ENCODE results near the gene IMMP2L. TPM values are rescaled to one million over a fixed set of nuclear protein-coding genes. Genes with fewer than 3 reads are reported as not detected.
"Not testable (repeated sequence)": the region's sequence is repeated elsewhere in the genome, so short reads cannot be mapped to it uniquely, and the experiment has no call there.

IMMP2L gene
- polyA plus RNA-seq, 1 donor from 2014 or later: 23.2 TPM

GRCh38 chr7:110936665-110937064, 625.6 kb downstream of the IMMP2L start:
- H3K4me1 Mint-ChIP-seq, H3K36me3 Mint-ChIP-seq, H3K4me3 Mint-ChIP-seq, H3K27ac Mint-ChIP-seq, H3K27me3 Mint-ChIP-seq: not testable (repeated sequence)
- H3K9me3 Mint-ChIP-seq: peaks cover 4 to 11% (median 4%) of the 10 kb centered on the region in 3 donors

GRCh38 chr7:110929480-110930249, 632.6 kb downstream of the IMMP2L start:
- no peak overlapping the region for H3K4me3 Mint-ChIP-seq
- peaks cover 1% of the 10 kb centered on the region for H3K36me3 Mint-ChIP-seq
- H3K9me3 Mint-ChIP-seq: peaks cover 1 to 4% (median 2%) of the 10 kb centered on the region in 3 donors
- no peaks in the 10 kb centered on the region for H3K4me1 Mint-ChIP-seq
- H3K27ac Mint-ChIP-seq: no peak overlapping the region
- no peaks in the 10 kb centered on the region for H3K27me3 Mint-ChIP-seq

- Mint-ChIP-seq H3K27ac (no peak overlapping the region), H3K27me3 (no peaks in the 10 kb centered on the region), H3K4me1 (no peaks in the 10 kb centered on the region), H3K9me3 (peaks cover 0 to 1% (median 0%) of the 10 kb centered on the region in 3 donors), H3K4me3 (no peak overlapping the region), H3K36me3 (no peaks in the 10 kb centered on the region)
Measured at GRCh38 chr7:110922906-110923305, 639.4 kb downstream of the IMMP2L start.

- H3K4me3 Mint-ChIP-seq: no peak overlapping the region
- H3K27me3 Mint-ChIP-seq: no peaks in the 10 kb centered on the region
- H3K27ac Mint-ChIP-seq: no peak overlapping the region
- H3K36me3 Mint-ChIP-seq: no peaks in the 10 kb centered on the region
- peaks cover 0 to 2% (median 1%) of the 10 kb centered on the region in 3 donors for H3K9me3 Mint-ChIP-seq
- H3K4me1 Mint-ChIP-seq: no peaks in the 10 kb centered on the region
Measured at GRCh38 chr7:110921595-110922151, 640.6 kb downstream of the IMMP2L start.

- Mint-ChIP-seq H3K36me3 (no peaks in the 10 kb centered on the region), H3K4me3 (no peak overlapping the region), H3K27ac (no peak overlapping the region), H3K4me1 (peaks cover 0 to 2% (median 0%) of the 10 kb centered on the region in 3 donors), H3K27me3 (no peaks in the 10 kb centered on the region), H3K9me3 (peaks cover 0 to 2% (median 0%) of the 10 kb centered on the region in 3 donors)
Measured at GRCh38 chr7:110918949-110919548, 643.2 kb downstream of the IMMP2L start.

- Mint-ChIP-seq H3K4me3 (no peak overlapping the region), H3K27ac (no peak overlapping the region), H3K4me1 (peaks cover 0 to 2% (median 0%) of the 10 kb centered on the region in 3 donors), H3K27me3 (no peaks in the 10 kb centered on the region), H3K9me3 (peaks cover 0 to 3% (median 0%) of the 10 kb centered on the region in 3 donors), H3K36me3 (peaks cover 4% of the 10 kb centered on the region)
Measured at GRCh38 chr7:110914263-110914662, 648.0 kb downstream of the IMMP2L start.

- H3K36me3 Mint-ChIP-seq: peaks cover 4% of the 10 kb centered on the region
- H3K27ac Mint-ChIP-seq: no peak overlapping the region
- no peaks in the 10 kb centered on the region for H3K27me3 Mint-ChIP-seq
- peaks cover 0 to 3% (median 1%) of the 10 kb centered on the region in 3 donors for H3K9me3 Mint-ChIP-seq
- no peak overlapping the region for H3K4me3 Mint-ChIP-seq
- peaks cover 0 to 2% (median 0%) of the 10 kb centered on the region in 3 donors for H3K4me1 Mint-ChIP-seq
Measured at GRCh38 chr7:110911632-110912031, 650.7 kb downstream of the IMMP2L start.

GRCh38 chr7:110909117-110909516, 653.2 kb downstream of the IMMP2L start:
- no peak overlapping the region for H3K27ac Mint-ChIP-seq
- H3K4me1 Mint-ChIP-seq: no peaks in the 10 kb centered on the region
- H3K36me3 Mint-ChIP-seq: peaks cover 4% of the 10 kb centered on the region
- H3K27me3 Mint-ChIP-seq: no peaks in the 10 kb centered on the region
- peaks cover 0 to 3% (median 2%) of the 10 kb centered on the region in 3 donors for H3K9me3 Mint-ChIP-seq
- no peak overlapping the region for H3K4me3 Mint-ChIP-seq

GRCh38 chr7:110905773-110906566, 656.3 kb downstream of the IMMP2L start:
- H3K4me1 Mint-ChIP-seq: no peaks in the 10 kb centered on the region
- no peak overlapping the region for H3K27ac Mint-ChIP-seq
- H3K4me3 Mint-ChIP-seq: no peak overlapping the region
- no peaks in the 10 kb centered on the region for H3K27me3 Mint-ChIP-seq
- no peaks in the 10 kb centered on the region for H3K36me3 Mint-ChIP-seq
- peaks cover 0 to 2% (median 1%) of the 10 kb centered on the region in 3 donors for H3K9me3 Mint-ChIP-seq

- Mint-ChIP-seq H3K9me3 (peaks cover 0 to 10% (median 2%) of the 10 kb centered on the region in 3 donors), H3K4me3 (no peak overlapping the region), H3K36me3 (peaks cover 2% of the 10 kb centered on the region), H3K4me1 (no peaks in the 10 kb centered on the region), H3K27ac (no peak overlapping the region), H3K27me3 (no peaks in the 10 kb centered on the region)
Measured at GRCh38 chr7:110898516-110898915, 663.8 kb downstream of the IMMP2L start.

GRCh38 chr7:110897538-110897937, 664.8 kb downstream of the IMMP2L start:
- Mint-ChIP-seq H3K27ac (no peak overlapping the region), H3K9me3 (peaks cover 0 to 10% (median 2%) of the 10 kb centered on the region in 3 donors), H3K36me3 (peaks cover 2% of the 10 kb centered on the region), H3K4me1 (no peaks in the 10 kb centered on the region), H3K27me3 (no peaks in the 10 kb centered on the region), H3K4me3 (no peak overlapping the region)

GRCh38 chr7:110894111-110894510, 668.2 kb downstream of the IMMP2L start:
- peaks cover 0 to 10% (median 2%) of the 10 kb centered on the region in 3 donors for H3K9me3 Mint-ChIP-seq
- no peaks in the 10 kb centered on the region for H3K4me1 Mint-ChIP-seq
- no peak overlapping the region for H3K27ac Mint-ChIP-seq
- H3K36me3 Mint-ChIP-seq: peaks cover 2% of the 10 kb centered on the region
- H3K4me3 Mint-ChIP-seq: no peak overlapping the region
- no peaks in the 10 kb centered on the region for H3K27me3 Mint-ChIP-seq

GRCh38 chr7:110891197-110891596, 671.1 kb downstream of the IMMP2L start:
- Mint-ChIP-seq H3K4me1 (no peaks in the 10 kb centered on the region), H3K27me3 (no peaks in the 10 kb centered on the region), H3K36me3 (no peaks in the 10 kb centered on the region), H3K9me3 (peaks cover 0 to 3% (median 2%) of the 10 kb centered on the region in 3 donors), H3K4me3 (no peak overlapping the region), H3K27ac (no peak overlapping the region)

- Mint-ChIP-seq H3K4me1 (no peaks in the 10 kb centered on the region), H3K36me3 (no peaks in the 10 kb centered on the region), H3K4me3 (no peak overlapping the region), H3K27ac (no peak overlapping the region), H3K9me3 (peaks cover 0 to 3% (median 0%) of the 10 kb centered on the region in 3 donors), H3K27me3 (no peaks in the 10 kb centered on the region)
Measured at GRCh38 chr7:110890101-110890500, 672.2 kb downstream of the IMMP2L start.

GRCh38 chr7:110889335-110889734, 673.0 kb downstream of the IMMP2L start:
- H3K36me3 Mint-ChIP-seq: no peaks in the 10 kb centered on the region
- no peak overlapping the region for H3K4me3 Mint-ChIP-seq
- no peaks in the 10 kb centered on the region for H3K27me3 Mint-ChIP-seq
- no peaks in the 10 kb centered on the region for H3K9me3 Mint-ChIP-seq
- H3K4me1 Mint-ChIP-seq: no peaks in the 10 kb centered on the region
- no peak overlapping the region for H3K27ac Mint-ChIP-seq
